GM20431 (cell line): ENCODE measurements around the gene MRC2.

Experiments used
- in situ Hi-C: fragments of 300-500 bp; cut with MseI, MboI; formaldehyde crosslinking; loops from one replicate; pipeline ENCODE4 v1.15.0; 2020; ENCODE audit warnings: low sequenced_read_pairs; ENCODE audit not compliant: unreplicated experiment

The MRC2 gene

GRCh38 chr17:62712171-62712581 is 84.7 kb downstream of the MRC2 start:
- in situ Hi-C loops = loop anchor here (25.0 kb wide), 1 partner anchor 250 kb away; the partner anchor contains the start of gene TANC2

- in situ Hi-C loops = loop anchor here (25.0 kb wide), 1 partner anchor 249 kb away; the partner anchor contains the start of gene TANC2
These were observed 85.8 kb downstream of the MRC2 start for GRCh38 chr17:62713086-62713881.

- in situ Hi-C loops = loop anchor here (25.0 kb wide), 1 partner anchor 248 kb away; the partner anchor contains the start of gene TANC2
These were observed 86.7 kb downstream of the MRC2 start for GRCh38 chr17:62714016-62714777.

- in situ Hi-C loops = loop anchor here (25.0 kb wide), 1 partner anchor 246 kb away; the partner anchor contains the start of gene TANC2
These were observed 88.5 kb downstream of the MRC2 start for GRCh38 chr17:62715882-62716390.

GRCh38 chr17:62716834-62717588 is 89.5 kb downstream of the MRC2 start:
- in situ Hi-C loops = loop anchor here (25.0 kb wide), 1 partner anchor 245 kb away; the partner anchor contains the start of gene TANC2

GRCh38 chr17:62717589-62717855 is 90.1 kb downstream of the MRC2 start:
- in situ Hi-C loops = loop anchor here (25.0 kb wide), 1 partner anchor 245 kb away; the partner anchor contains the start of gene TANC2

- in situ Hi-C loops = loop anchor here (25.0 kb wide), 1 partner anchor 244 kb away; the partner anchor contains the start of gene TANC2
These were observed 90.4 kb downstream of the MRC2 start for GRCh38 chr17:62717889-62718288.

- in situ Hi-C loops = loop anchor here (25.0 kb wide), 1 partner anchor 244 kb away; the partner anchor contains the start of gene TANC2
These were observed 91.0 kb downstream of the MRC2 start for GRCh38 chr17:62718429-62718828.

GRCh38 chr17:62719586-62719985 is 92.1 kb downstream of the MRC2 start:
- in situ Hi-C loops = loop anchor here (25.0 kb wide), 1 partner anchor 243 kb away; the partner anchor contains the start of gene TANC2

- in situ Hi-C loops = loop anchor here (25.0 kb wide), 1 partner anchor 242 kb away; the partner anchor contains the start of gene TANC2
These were observed 92.8 kb downstream of the MRC2 start for GRCh38 chr17:62720126-62720850.

GRCh38 chr17:62722625-62723024 is 95.2 kb downstream of the MRC2 start:
- in situ Hi-C loops = loop anchor here (25.0 kb wide), 1 partner anchor 240 kb away; the partner anchor contains the start of gene TANC2

- in situ Hi-C loops = loop anchor here (25.0 kb wide), 1 partner anchor 238 kb away; the partner anchor contains the start of gene TANC2
These were observed 96.4 kb downstream of the MRC2 start for GRCh38 chr17:62723842-62724241.

- in situ Hi-C loops = loop anchor here (25.0 kb wide), 1 partner anchor 238 kb away; the partner anchor contains the start of gene TANC2
These were observed 97.1 kb downstream of the MRC2 start for GRCh38 chr17:62724398-62725146.

- in situ Hi-C loops = no loop called here
These were observed 98.3 kb downstream of the MRC2 start for GRCh38 chr17:62725791-62726249.

GRCh38 chr17:62727916-62728672 is 100.6 kb downstream of the MRC2 start:
- in situ Hi-C loops = no loop called here

- in situ Hi-C loops = no loop called here
These were observed 104.7 kb downstream of the MRC2 start for GRCh38 chr17:62732125-62732524.

GRCh38 chr17:62735044-62735651 is 107.7 kb downstream of the MRC2 start:
- in situ Hi-C loops = no loop called here
